ENCODE measurements around the gene FHIT. TPM values are rescaled to one million over a fixed set of nuclear protein-coding genes. Genes with fewer than 3 reads are reported as not detected.

The FHIT gene
- total and polyA plus RNA-seq, 10 of the 15 experiments (the other 5 are each of a cell fraction or from before 2014, with no cell fraction given), result 4.2 to 14.9 (median 9.4) TPM

DNA sequence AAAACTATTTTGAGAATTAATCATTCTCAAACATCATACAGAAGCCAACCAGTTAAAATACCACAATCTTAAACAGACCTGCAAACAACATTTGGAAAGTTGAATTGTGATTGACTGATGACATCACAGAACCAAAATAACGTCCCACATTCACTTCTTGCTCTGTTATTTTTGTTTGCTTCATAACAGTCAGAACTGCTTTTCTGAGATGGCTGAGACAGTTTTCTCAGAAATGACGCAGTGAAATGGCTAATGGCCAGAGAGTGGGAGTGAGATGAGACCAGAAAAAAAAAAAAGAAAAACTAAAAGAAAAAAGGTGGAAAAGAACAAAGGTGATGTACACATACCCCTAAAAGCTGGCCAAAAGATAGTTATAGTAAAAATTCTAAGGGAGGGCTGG lies 1061.2 kb downstream of the FHIT start (continued):
- TF ChIP-seq, protein P1, sequence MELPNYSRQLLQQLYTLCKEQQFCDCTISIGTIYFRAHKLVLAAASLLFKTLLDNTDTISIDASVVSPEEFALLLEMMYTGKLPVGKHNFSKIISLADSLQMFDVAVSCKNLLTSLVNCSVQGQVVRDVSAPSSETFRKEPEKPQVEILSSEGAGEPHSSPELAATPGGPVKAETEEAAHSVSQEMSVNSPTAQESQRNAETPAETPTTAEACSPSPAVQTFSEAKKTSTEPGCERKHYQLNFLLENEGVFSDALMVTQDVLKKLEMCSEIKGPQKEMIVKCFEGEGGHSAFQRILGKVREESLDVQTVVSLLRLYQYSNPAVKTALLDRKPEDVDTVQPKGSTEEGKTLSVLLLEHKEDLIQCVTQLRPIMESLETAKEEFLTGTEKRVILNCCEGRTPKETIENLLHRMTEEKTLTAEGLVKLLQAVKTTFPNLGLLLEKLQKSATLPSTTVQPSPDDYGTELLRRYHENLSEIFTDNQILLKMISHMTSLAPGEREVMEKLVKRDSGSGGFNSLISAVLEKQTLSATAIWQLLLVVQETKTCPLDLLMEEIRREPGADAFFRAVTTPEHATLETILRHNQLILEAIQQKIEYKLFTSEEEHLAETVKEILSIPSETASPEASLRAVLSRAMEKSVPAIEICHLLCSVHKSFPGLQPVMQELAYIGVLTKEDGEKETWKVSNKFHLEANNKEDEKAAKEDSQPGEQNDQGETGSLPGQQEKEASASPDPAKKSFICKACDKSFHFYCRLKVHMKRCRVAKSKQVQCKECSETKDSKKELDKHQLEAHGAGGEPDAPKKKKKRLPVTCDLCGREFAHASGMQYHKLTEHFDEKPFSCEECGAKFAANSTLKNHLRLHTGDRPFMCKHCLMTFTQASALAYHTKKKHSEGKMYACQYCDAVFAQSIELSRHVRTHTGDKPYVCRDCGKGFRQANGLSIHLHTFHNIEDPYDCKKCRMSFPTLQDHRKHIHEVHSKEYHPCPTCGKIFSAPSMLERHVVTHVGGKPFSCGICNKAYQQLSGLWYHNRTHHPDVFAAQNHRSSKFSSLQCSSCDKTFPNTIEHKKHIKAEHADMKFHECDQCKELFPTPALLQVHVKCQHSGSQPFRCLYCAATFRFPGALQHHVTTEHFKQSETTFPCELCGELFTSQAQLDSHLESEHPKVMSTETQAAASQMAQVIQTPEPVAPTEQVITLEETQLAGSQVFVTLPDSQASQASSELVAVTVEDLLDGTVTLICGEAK (IDR thresholded peaks at IDR 0.05; ENCODE audit: borderline replicate concordance), result no peak
- TF ChIP-seq YY1 (IDR thresholded peaks at IDR 0.05; ENCODE audit: low read depth, low read length) (no peak), FOS (IDR thresholded peaks at IDR 0.05; ENCODE audit: borderline replicate concordance, extremely low read depth, insufficient read length) (no peak), ZBED1 (IDR thresholded peaks at IDR 0.05; ENCODE audit: borderline replicate concordance) (0 out of 2 replicates have a peak, but pooled peaks have one; percentile 36), SRF (IDR thresholded peaks at IDR 0.05; ENCODE audit: low read depth in 2 of 2, low read length in 2 of 2) (no peak), EGR1 (IDR thresholded peaks at IDR 0.05; ENCODE audit: borderline replicate concordance in 1 of 2, low read depth in 2 of 2, low read length in 2 of 2) (no peak), SIX5 (IDR thresholded peaks at IDR 0.05; ENCODE audit: low read depth, low read length, severe bottlenecking) (no peak), ATF7 (IDR thresholded peaks at IDR 0.05; ENCODE audit: low read depth) (peak; percentile 45; the same call in 1 of the 2 replicates), PML (IDR thresholded peaks at IDR 0.05; ENCODE audit: low read length) (no peak), STAT3 (IDR thresholded peaks at IDR 0.05; ENCODE audit: low read depth, low read length) (no peak), NFXL1 (IDR thresholded peaks at IDR 0.05; ENCODE audit: borderline replicate concordance) (no peak), CREB1 (IDR thresholded peaks at IDR 0.05; ENCODE audit: low read depth) (peak; percentile 88), WRNIP1 (IDR thresholded peaks at IDR 0.05; ENCODE audit: borderline replicate concordance, low read depth, low read length) (no peak), NRF1 (conservative IDR thresholded peaks at IDR 0.05; ENCODE audit: low read depth, low read length) (no peak), CREM (IDR thresholded peaks at IDR 0.05; ENCODE audit: low read depth) (peak; percentile 83)
- TF ChIP-seq, protein P2, sequence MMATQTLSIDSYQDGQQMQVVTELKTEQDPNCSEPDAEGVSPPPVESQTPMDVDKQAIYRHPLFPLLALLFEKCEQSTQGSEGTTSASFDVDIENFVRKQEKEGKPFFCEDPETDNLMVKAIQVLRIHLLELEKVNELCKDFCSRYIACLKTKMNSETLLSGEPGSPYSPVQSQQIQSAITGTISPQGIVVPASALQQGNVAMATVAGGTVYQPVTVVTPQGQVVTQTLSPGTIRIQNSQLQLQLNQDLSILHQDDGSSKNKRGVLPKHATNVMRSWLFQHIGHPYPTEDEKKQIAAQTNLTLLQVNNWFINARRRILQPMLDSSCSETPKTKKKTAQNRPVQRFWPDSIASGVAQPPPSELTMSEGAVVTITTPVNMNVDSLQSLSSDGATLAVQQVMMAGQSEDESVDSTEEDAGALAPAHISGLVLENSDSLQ (IDR thresholded peaks at IDR 0.05), result no peak
- TF ChIP-seq, protein P3, sequence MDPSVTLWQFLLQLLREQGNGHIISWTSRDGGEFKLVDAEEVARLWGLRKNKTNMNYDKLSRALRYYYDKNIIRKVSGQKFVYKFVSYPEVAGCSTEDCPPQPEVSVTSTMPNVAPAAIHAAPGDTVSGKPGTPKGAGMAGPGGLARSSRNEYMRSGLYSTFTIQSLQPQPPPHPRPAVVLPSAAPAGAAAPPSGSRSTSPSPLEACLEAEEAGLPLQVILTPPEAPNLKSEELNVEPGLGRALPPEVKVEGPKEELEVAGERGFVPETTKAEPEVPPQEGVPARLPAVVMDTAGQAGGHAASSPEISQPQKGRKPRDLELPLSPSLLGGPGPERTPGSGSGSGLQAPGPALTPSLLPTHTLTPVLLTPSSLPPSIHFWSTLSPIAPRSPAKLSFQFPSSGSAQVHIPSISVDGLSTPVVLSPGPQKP (IDR thresholded peaks at IDR 0.05; ENCODE audit: low read depth, low read length), result no peak
- TF ChIP-seq, protein P4, sequence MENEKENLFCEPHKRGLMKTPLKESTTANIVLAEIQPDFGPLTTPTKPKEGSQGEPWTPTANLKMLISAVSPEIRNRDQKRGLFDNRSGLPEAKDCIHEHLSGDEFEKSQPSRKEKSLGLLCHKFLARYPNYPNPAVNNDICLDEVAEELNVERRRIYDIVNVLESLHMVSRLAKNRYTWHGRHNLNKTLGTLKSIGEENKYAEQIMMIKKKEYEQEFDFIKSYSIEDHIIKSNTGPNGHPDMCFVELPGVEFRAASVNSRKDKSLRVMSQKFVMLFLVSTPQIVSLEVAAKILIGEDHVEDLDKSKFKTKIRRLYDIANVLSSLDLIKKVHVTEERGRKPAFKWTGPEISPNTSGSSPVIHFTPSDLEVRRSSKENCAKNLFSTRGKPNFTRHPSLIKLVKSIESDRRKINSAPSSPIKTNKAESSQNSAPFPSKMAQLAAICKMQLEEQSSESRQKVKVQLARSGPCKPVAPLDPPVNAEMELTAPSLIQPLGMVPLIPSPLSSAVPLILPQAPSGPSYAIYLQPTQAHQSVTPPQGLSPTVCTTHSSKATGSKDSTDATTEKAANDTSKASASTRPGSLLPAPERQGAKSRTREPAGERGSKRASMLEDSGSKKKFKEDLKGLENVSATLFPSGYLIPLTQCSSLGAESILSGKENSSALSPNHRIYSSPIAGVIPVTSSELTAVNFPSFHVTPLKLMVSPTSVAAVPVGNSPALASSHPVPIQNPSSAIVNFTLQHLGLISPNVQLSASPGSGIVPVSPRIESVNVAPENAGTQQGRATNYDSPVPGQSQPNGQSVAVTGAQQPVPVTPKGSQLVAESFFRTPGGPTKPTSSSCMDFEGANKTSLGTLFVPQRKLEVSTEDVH (IDR thresholded peaks at IDR 0.05; ENCODE audit: low read depth, partially characterized antibody), result no peak
- TF ChIP-seq, protein P5, sequence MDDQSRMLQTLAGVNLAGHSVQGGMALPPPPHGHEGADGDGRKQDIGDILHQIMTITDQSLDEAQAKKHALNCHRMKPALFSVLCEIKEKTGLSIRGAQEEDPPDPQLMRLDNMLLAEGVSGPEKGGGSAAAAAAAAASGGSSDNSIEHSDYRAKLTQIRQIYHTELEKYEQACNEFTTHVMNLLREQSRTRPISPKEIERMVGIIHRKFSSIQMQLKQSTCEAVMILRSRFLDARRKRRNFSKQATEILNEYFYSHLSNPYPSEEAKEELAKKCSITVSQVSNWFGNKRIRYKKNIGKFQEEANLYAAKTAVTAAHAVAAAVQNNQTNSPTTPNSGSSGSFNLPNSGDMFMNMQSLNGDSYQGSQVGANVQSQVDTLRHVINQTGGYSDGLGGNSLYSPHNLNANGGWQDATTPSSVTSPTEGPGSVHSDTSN (IDR thresholded peaks at IDR 0.05; ENCODE audit: insufficient replicate concordance, low read depth, low read length), result no peak
